ENCODE results near the gene LCLAT1.
"Not testable (repeated sequence)": the region's sequence is repeated elsewhere in the genome, so short reads cannot be mapped to it uniquely, and the experiment has no call there.

The LCLAT1 gene

GRCh38 chr2:30493440-30493839 is 46.4 kb downstream of the LCLAT1 start:
- no peak overlapping the region for H3K27ac ChIP-seq (replicated peaks)
- TF ChIP-seq SPI1 (IDR thresholded peaks at IDR 0.05; ENCODE audit: borderline replicate concordance, low read depth), result no peak
- TF ChIP-seq GABPA (IDR thresholded peaks at IDR 0.05; ENCODE audit: low read depth), result no peak
- TF ChIP-seq CTCF (IDR thresholded peaks at IDR 0.05; ENCODE audit: insufficient read depth, low read length), result no peak
- TF ChIP-seq POLR2AphosphoS5 (IDR thresholded peaks at IDR 0.05; ENCODE audit: low read depth), result no peak
- TF ChIP-seq REST (IDR thresholded peaks at IDR 0.05; ENCODE audit: insufficient replicate concordance, low read depth), result no peak
- DNase-seq (ENCODE audit: low read depth in 1 of 2, low spot score in 1 of 2), result no peak
- H3K4me3 ChIP-seq (replicated peaks; ENCODE audit: insufficient read depth, low read length), result no peak overlapping the region
- H3K27me3 ChIP-seq (ENCODE audit: insufficient read depth, poor library complexity, severe bottlenecking), result no peaks in the 10 kb centered on the region

- peak overlapping the region; percentile 84 for H3K27ac ChIP-seq (replicated peaks)
- H3K4me3 ChIP-seq (replicated peaks; ENCODE audit: insufficient read depth, low read length); H3K27me3 ChIP-seq (ENCODE audit: insufficient read depth, poor library complexity, severe bottlenecking): not testable (repeated sequence)
- TF ChIP-seq POLR2AphosphoS5 (IDR thresholded peaks at IDR 0.05; ENCODE audit: low read depth) (peak; percentile 39; the same call in 1 of the 2 replicates), GABPA (IDR thresholded peaks at IDR 0.05; ENCODE audit: low read depth) (peak; percentile 6; the same call in 1 of the 2 replicates), SPI1 (IDR thresholded peaks at IDR 0.05; ENCODE audit: borderline replicate concordance, low read depth) (peak; percentile 98)
- DNase-seq (ENCODE audit: low read depth in 1 of 2, low spot score in 1 of 2), result peak; percentile 74 to 82
Measured at GRCh38 chr2:30495896-30496295, 48.9 kb downstream of the LCLAT1 start.

GRCh38 chr2:30499681-30500080 is 52.6 kb downstream of the LCLAT1 start:
- Histone ChIP-seq H3K27me3 (ENCODE audit: insufficient read depth, poor library complexity, severe bottlenecking) (no peaks in the 10 kb centered on the region), H3K4me3 (replicated peaks; ENCODE audit: insufficient read depth, low read length) (no peak overlapping the region), H3K27ac (replicated peaks) (no peak overlapping the region)
- DNase-seq (ENCODE audit: low read depth in 1 of 2, low spot score in 1 of 2), result no peak
- no peak for TF ChIP-seq CTCF (IDR thresholded peaks at IDR 0.05; ENCODE audit: insufficient read depth, low read length)
- no peak for TF ChIP-seq SPI1 (IDR thresholded peaks at IDR 0.05; ENCODE audit: borderline replicate concordance, low read depth)
- no peak for TF ChIP-seq REST (IDR thresholded peaks at IDR 0.05; ENCODE audit: insufficient replicate concordance, low read depth)
- no peak for TF ChIP-seq GABPA (IDR thresholded peaks at IDR 0.05; ENCODE audit: low read depth)
- no peak for TF ChIP-seq POLR2AphosphoS5 (IDR thresholded peaks at IDR 0.05; ENCODE audit: low read depth)

GRCh38 chr2:30500699-30501098 is 53.7 kb downstream of the LCLAT1 start:
- Histone ChIP-seq H3K4me3 (replicated peaks; ENCODE audit: insufficient read depth, low read length) (no peak overlapping the region), H3K27me3 (ENCODE audit: insufficient read depth, poor library complexity, severe bottlenecking) (no peaks in the 10 kb centered on the region), H3K27ac (replicated peaks) (no peak overlapping the region)
- DNase-seq (ENCODE audit: low read depth in 1 of 2, low spot score in 1 of 2), result no peak
- TF ChIP-seq POLR2AphosphoS5 (IDR thresholded peaks at IDR 0.05; ENCODE audit: low read depth) (no peak), CTCF (IDR thresholded peaks at IDR 0.05; ENCODE audit: insufficient read depth, low read length) (no peak), REST (IDR thresholded peaks at IDR 0.05; ENCODE audit: insufficient replicate concordance, low read depth) (no peak), GABPA (IDR thresholded peaks at IDR 0.05; ENCODE audit: low read depth) (no peak), SPI1 (IDR thresholded peaks at IDR 0.05; ENCODE audit: borderline replicate concordance, low read depth) (no peak)

Data from HL-60 (cell line).